ENCODE measurements around the gene ADARB2.

GRCh38 chr10:1138529-1138928 lies 598.8 kb downstream of the ADARB2 start:
- TF ChIP-seq, protein P1, sequence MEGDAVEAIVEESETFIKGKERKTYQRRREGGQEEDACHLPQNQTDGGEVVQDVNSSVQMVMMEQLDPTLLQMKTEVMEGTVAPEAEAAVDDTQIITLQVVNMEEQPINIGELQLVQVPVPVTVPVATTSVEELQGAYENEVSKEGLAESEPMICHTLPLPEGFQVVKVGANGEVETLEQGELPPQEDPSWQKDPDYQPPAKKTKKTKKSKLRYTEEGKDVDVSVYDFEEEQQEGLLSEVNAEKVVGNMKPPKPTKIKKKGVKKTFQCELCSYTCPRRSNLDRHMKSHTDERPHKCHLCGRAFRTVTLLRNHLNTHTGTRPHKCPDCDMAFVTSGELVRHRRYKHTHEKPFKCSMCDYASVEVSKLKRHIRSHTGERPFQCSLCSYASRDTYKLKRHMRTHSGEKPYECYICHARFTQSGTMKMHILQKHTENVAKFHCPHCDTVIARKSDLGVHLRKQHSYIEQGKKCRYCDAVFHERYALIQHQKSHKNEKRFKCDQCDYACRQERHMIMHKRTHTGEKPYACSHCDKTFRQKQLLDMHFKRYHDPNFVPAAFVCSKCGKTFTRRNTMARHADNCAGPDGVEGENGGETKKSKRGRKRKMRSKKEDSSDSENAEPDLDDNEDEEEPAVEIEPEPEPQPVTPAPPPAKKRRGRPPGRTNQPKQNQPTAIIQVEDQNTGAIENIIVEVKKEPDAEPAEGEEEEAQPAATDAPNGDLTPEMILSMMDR (IDR thresholded peaks at IDR 0.05), result no peak
- no peak for TF ChIP-seq POLR2A (IDR thresholded peaks at IDR 0.05)

Measured in Peyer's patch (tissue), 4 donors.